PC-9 (cell line): ENCODE results near the gene A1BG.

ENCODE experiments used
- EZH2 ChIP-seq: fragments of 200-600 bp; sonication (generic); IDR thresholded peaks from 2 replicates; pipeline ENCODE4 v1.8.0; 2017; ENCODE audit warnings: antibody characterized with exemption, low read depth
- TF ChIP-seq, protein P1 (sequence below): fragments of 200-600 bp; sonication (generic); conservative IDR thresholded peaks from 2 replicates; pipeline ENCODE4 v1.6.1; 2017; ENCODE audit warnings: mixed run types, antibody characterized with exemption, mild to moderate bottlenecking, moderate library complexity

DNA sequence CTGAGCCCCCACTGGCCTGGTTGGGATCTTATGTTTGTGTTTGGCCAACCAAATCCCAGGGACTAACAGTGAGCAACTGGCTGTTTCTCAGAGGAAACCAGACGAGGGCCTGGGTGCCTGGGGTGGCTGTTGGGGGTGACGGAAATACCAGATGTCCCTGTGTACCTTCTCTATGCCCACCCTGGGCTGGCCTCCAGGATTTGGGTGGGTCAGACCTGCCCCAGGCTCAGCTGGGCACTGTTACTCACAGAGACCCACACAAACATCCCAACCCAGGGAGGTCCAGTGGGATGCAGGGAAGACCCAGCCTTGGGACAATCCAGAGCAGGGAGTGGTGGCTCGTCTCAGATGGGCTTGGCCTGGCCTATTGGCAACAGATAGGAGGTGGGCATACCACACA, 17.7 kb downstream of the A1BG start:
- TF ChIP-seq, protein P1, sequence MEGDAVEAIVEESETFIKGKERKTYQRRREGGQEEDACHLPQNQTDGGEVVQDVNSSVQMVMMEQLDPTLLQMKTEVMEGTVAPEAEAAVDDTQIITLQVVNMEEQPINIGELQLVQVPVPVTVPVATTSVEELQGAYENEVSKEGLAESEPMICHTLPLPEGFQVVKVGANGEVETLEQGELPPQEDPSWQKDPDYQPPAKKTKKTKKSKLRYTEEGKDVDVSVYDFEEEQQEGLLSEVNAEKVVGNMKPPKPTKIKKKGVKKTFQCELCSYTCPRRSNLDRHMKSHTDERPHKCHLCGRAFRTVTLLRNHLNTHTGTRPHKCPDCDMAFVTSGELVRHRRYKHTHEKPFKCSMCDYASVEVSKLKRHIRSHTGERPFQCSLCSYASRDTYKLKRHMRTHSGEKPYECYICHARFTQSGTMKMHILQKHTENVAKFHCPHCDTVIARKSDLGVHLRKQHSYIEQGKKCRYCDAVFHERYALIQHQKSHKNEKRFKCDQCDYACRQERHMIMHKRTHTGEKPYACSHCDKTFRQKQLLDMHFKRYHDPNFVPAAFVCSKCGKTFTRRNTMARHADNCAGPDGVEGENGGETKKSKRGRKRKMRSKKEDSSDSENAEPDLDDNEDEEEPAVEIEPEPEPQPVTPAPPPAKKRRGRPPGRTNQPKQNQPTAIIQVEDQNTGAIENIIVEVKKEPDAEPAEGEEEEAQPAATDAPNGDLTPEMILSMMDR = no peak
- TF ChIP-seq EZH2 = no peak
